Germinal center (tissue), 1 donor: ENCODE data around the gene C2orf76.
"Not testable (repeated sequence)": the region's sequence is repeated elsewhere in the genome, so short reads cannot be mapped to it uniquely, and the experiment has no call there.

Source experiments
- DNase-seq: peaks from one replicate; pipeline ENCODE4 v3.0.0; 2012; ENCODE audit warnings: mixed read lengths, low spot score

C2orf76 gene

DNA sequence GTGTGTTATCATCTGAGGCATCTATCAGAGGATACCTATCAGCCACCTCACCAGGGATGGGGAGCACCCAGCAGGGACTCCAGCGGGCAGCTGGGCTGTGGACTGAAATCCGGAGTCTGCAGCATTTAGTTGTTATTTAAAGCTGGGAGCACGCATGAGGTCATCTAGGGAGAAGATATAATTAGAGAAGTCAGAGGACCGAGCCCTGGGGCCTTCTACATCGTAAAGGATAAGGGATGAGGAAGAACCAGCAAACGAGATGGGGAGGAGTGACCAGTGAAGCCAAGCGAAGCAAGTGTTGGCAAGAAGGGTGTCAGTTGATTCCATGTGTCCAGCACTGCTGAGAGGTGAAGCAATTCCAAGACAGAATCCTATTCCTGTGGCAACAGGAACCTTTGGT, 72.7 kb downstream of the C2orf76 start:
- no peak for DNase-seq

- DNase-seq: no peak
Observed at GRCh38 chr2:119293254-119293653, 73.4 kb downstream of the C2orf76 start.

DNA sequence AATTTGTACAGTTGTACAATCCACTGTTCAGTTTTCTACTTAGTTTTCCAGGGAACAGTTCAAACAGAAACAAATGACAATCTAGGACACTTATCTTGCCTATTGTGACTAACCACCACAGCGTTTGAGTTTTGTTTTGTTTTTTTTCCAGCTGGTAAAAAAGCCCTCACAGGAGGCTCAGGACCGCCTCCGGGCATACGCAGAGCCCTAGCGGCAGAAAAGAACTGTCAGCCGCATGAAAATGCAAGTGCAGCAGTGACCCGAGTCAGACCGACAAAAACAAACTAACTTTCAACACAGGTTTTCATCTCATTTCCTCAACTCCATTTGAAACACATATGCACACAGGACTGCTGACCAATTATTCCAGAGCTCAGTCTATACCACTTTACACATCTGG, 74.4 kb downstream of the C2orf76 start:
- DNase-seq: no peak

DNA sequence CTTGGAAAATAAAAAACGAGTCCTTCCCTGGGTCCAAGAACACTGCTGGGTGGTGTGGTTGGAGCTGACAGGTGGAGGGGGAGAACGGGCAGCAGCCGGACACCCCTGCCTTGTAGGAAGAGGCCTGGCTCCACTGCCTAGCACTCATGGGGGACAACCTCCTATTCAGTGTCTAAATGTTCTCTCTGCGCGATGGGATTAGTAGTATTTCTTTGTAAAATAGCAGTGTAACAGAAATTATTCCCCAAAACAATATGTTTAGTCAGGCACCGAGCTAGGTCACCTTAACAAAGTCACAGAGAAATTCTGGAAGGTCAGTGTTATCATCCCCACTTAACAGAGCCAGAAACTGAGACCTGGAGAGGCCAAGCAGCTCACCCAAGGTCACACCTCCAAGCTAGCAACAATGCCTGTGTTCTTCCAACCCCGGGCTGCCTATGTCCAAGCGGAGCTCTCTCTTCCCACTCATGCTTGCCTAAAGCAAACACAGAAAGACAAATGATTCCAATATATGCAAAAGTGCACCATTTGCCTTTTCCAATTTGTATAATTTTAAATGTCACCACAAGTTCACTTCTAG, 75.0 kb downstream of the C2orf76 start:
- no peak for DNase-seq

GRCh38 chr2:119290859-119291587, 75.6 kb downstream of the C2orf76 start:
- peak; percentile 59 for DNase-seq

DNA sequence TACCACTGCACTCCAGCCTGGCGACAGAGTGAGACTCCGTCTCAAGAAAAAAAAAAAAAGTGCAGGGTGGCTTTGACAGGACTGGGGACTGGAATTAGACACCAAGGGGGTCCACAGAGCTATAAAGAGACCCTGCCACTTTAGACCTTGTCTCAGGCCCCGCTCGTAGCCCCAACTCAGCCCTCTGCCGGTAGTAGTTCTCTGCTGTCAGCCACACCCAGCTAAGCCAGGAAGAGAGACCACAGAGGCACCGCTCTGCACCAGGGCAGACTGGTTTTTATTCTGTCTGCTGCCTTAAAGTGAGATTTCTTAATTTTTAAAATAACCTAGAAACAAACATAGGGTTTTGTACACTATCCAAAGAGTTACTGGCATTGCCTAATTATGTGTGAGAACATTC, 77.0 kb downstream of the C2orf76 start:
- DNase-seq: no peak

DNA sequence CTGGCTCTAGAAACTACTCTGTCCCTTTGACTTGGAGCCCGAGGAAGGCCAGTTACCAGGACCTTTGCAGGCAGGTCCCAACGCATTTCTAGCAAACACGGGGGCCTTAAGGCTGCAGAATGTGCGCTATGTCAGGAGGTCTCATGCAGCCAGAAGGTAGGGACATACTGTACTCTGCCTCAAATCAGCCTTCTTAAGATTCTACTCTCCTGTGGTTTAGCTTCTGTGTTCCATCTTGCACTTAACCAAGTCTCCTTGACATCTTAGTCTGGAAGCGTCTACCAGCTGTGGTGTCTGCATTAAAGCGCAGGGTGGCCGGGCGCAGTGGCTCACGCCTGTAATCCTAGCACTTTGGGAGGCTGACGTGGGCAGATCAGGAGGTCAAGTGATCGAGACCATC, 77.5 kb downstream of the C2orf76 start:
- DNase-seq: no peak

DNA sequence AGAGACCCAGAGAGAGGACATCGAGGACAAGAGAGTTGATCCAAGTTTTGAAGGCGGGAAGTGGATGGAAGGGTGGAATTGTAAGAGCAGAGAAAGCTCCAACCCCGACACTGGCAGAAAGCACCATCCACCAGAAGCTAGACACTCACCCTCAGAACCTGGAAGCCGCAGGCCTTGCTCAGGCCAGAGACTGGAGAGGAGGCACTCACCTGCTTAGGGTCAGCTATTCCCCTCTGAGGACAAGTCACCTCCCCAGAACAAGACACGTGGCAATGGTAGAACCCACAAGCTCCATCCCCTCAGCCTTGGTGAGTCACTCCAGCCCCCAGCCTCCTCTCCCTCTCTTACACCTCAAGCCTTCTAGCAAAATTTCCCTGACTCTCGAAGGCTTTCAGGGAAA, 78.1 kb downstream of the C2orf76 start:
- no peak for DNase-seq

GRCh38 chr2:119286661-119287060, 80.0 kb downstream of the C2orf76 start:
- no peak for DNase-seq

DNA sequence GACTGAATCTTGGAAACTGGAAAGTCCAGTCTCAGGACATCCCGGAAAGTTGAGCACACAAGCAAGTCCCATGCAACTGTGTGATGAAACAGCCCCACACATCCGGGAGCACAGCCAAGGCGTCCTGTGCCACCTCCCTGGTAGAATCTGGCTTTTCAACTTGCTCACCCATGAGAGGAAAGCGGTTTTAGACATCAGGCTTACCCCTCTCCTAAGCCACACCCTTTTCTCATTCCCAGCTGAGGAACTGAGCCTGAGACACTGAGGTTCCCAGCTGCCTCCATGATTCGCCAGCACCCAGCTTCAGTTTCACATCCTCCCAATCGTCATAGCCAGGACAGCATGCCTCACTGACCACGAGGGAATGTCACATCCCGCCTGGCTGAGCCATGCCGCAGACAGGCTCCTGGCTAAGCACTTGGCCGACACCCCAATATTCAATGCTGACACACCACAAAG, 82.7 kb downstream of the C2orf76 start:
- DNase-seq: no peak

- DNase-seq: no peak
Observed at GRCh38 chr2:119282996-119283511, 83.6 kb downstream of the C2orf76 start.

DNA sequence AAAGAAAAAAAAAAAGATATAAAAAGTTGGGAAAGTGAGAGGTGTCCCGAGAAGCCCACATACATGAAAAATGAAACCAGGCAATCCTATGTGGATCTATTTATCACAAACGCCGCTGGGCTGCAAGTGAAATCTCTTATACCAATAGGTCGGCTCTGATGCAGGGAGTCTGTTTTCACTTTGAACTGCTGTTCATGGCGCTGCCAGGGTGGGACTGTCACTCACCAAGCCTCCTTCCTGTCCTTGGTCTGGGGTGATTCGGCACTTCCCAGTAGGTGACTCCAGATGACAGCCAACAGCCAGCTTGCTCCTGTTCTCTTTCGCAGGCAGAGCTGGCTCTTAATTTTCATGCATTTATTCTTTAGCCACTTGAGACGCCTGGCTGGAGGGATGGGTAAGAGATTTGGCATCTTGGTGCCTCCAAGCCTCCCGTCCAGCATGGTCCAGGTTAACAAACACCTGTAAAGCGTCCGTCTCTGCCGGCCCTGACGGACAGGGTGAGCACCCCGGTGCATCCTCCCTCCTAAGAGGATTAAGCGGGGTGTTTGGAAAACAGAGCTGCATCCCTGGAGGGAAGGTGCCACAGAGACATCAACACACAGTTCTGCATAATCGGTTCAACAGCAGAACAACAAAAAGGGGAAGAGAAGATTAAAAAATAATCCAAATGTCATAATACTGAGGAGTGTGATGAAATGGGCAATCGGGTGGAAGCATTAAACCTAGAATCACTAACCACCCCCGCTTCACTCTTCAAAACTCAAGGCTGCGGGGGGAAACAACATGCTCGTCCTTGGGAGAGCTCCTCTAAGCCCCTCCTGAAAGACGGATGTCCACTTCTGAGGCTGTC, 84.3 kb downstream of the C2orf76 start:
- no peak for DNase-seq

GRCh38 chr2:119280680-119281079, 86.0 kb downstream of the C2orf76 start:
- DNase-seq: no peak

DNA sequence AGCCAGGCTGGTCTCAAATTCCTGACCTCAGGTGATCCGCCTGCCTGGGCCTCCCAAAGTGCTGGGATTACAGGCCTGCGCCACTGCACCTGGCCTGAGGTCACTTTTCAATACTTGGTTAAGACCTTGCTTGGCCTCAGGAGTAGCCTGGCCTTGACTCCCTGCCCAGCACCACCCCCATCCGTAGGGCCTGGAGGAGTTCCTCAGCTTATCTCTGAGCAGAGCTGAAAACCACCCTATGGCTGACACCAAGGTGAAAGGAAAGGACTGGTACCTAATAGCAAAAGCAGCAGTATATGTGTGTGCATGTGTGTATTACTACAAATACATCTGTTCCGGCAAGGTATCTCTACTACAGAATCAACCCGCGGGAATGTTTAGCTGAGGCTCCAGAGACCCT, 87.0 kb downstream of the C2orf76 start:
- DNase-seq: no peak

DNA sequence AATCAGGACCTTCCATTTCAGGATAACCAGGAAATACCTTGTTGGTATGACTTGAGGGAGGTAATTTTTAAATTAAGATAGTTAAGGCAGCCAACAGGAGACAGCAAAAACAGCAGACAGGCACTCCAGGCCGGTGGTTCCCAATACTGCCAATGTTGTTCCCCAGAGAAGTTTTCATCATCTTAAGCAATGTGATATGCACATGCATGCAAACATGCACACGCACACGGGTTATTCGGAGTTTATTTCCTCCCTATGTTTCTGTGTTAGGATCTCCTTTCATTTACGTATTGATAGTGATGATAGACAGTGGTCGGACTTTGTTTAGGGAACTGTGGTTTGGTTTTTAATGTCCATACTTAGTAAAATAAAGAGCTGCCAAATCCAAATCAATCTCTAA, 87.7 kb downstream of the C2orf76 start:
- no peak for DNase-seq

GRCh38 chr2:119278385-119278784, 88.2 kb downstream of the C2orf76 start:
- not testable (repeated sequence) for DNase-seq

DNA sequence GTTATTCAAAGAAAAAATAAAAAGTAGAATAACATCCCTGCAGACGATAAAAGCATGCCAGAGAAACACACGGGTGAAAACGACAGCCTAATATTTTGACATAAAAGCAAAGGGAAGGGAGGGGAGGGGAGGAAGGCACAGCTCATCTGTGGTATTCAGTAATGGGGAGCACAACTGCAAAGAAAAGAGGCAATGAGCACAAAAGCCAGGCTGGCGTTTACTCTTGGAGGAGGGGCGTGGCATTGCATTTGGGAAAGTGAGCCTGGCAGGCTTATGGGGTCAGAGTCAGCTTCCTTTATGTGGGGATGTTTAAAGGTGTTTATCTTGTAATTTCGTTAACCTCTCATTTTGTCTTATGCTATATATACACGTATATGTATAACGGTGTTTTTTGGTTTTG, 89.8 kb downstream of the C2orf76 start:
- no peak for DNase-seq

DNA sequence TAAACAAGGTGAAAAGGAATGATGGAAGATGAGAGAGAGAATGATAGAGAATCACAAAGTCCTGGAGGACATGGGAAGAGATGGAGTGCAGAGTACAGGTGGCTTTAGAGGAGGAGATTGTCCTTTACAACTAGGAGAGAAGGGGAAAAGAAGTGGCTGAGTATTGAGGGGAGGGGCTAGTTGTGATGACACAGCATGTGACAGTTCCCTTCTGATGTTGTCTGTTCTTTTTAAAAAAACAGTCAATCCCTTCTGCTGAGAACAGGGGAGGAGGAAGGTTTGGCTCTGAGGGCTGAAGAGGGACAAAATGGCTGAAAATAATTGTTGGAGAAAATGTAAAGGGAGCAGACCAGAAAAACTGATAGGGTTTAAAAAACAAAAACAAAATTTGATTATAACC, 99.0 kb downstream of the C2orf76 start:
- no peak for DNase-seq

GRCh38 chr2:119266091-119266589, 100.5 kb downstream of the C2orf76 start:
- no peak for DNase-seq

DNA sequence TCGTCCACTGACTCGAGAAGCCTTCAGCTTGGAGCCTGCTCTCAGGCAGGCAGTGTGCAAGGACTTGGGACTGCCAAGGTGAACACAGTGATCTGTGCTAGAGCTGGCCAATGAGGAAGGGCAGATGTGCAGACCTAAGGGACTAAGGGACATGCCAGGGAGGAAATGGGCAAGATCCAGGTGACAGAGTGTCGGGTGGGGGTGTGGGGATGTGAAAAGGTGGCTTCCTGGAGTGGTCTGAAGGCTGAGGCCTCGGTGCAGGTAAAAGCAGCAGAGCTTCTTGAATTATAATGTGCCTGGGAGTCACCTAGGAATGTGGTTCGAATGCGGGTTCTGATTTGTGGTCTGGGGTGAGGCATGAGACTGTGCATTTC, 101.0 kb downstream of the C2orf76 start:
- no peak for DNase-seq

GRCh38 chr2:119264781-119265692, 101.6 kb downstream of the C2orf76 start:
- DNase-seq: peak; percentile 70

DNA sequence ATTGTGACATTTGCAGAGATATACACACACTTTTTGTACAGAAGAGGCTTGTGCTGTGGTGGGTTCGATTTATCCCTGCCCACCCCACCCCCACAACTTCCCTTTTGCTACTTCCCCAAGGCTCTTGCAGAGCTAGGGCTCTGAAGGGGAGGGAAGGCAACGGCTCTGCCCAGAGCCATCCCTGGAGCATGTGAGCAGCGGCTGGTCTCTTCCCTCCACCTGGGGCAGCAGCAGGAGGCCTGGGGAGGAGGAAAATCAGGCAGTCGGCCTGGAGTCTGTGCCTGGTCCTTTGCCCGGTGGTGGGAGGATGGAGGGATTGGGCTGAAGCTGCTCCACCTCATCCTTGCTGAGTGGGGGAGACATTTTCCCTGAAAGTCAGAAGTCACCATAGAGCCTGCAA, 103.0 kb downstream of the C2orf76 start:
- DNase-seq: no peak
